ENCODE measurements around the gene SNAPC2.
"Not testable (repeated sequence)": the region's sequence is repeated elsewhere in the genome, so short reads cannot be mapped to it uniquely, and the experiment has no call there.

Gene SNAPC2

DNA sequence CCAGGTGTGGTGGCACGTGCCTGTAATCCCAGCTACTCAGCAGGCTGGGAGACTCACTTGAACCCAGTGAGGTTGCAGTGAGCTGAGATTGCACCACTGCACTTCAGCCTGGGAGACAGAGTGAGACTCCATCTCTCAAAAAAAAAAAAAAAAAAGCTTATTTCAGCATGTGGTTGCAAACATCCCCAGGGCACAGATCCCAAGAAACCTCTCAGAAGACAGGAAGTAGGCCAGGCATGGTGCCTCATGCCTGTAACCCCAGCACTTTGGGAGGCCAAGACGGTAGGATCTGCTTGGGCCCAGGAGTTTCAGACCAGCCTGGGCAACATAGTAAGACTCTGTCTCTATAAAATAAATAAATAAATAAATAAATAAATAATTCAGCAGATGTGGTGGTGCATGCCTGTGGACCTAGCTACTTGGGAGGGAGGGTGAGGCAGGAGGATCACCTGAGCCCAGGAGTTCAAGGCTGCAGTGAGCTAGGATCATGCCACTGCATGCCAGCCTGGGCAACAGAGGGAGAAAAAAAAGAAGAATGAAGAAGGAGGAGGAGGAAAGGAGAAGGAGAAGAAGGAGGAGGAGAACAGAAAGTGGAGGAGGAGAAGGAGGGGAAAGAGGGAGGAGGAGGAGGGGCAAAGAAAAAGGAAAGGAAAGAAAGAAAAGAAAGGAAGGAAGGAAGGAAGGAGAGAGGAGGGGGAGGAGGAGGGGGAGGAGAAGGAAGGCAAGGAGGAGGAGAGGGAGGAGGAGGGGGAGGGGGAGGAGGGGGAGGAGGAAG lies 36.2 kb upstream of the SNAPC2 start:
- TF ChIP-seq, protein P1, sequence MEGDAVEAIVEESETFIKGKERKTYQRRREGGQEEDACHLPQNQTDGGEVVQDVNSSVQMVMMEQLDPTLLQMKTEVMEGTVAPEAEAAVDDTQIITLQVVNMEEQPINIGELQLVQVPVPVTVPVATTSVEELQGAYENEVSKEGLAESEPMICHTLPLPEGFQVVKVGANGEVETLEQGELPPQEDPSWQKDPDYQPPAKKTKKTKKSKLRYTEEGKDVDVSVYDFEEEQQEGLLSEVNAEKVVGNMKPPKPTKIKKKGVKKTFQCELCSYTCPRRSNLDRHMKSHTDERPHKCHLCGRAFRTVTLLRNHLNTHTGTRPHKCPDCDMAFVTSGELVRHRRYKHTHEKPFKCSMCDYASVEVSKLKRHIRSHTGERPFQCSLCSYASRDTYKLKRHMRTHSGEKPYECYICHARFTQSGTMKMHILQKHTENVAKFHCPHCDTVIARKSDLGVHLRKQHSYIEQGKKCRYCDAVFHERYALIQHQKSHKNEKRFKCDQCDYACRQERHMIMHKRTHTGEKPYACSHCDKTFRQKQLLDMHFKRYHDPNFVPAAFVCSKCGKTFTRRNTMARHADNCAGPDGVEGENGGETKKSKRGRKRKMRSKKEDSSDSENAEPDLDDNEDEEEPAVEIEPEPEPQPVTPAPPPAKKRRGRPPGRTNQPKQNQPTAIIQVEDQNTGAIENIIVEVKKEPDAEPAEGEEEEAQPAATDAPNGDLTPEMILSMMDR (conservative IDR thresholded peaks at IDR 0.05) = no peak
- no peak overlapping the region for H3K27ac ChIP-seq

DNA sequence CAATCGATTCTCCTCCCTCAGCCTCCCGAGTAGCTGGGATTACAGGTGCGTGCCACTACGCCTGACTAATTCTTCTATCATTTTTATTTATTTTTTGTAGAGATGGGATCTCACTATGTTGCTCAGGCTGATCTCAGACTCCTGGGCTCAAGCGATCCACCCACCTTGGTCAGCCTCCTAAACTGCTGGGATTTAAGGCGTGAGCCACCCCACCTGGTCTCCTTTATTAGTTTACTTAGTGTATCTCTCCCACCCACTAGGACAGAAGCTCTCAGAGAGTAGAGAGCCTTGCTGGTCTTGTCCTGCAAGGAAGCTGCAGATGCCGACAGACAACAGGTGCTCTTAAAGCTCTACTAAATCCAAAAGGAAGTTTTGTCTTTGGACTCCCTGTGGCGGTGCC lies 34.3 kb upstream of the SNAPC2 start:
- TF ChIP-seq, protein P1 (conservative IDR thresholded peaks at IDR 0.05) = no peak
- no peak overlapping the region for H3K27ac ChIP-seq

DNA sequence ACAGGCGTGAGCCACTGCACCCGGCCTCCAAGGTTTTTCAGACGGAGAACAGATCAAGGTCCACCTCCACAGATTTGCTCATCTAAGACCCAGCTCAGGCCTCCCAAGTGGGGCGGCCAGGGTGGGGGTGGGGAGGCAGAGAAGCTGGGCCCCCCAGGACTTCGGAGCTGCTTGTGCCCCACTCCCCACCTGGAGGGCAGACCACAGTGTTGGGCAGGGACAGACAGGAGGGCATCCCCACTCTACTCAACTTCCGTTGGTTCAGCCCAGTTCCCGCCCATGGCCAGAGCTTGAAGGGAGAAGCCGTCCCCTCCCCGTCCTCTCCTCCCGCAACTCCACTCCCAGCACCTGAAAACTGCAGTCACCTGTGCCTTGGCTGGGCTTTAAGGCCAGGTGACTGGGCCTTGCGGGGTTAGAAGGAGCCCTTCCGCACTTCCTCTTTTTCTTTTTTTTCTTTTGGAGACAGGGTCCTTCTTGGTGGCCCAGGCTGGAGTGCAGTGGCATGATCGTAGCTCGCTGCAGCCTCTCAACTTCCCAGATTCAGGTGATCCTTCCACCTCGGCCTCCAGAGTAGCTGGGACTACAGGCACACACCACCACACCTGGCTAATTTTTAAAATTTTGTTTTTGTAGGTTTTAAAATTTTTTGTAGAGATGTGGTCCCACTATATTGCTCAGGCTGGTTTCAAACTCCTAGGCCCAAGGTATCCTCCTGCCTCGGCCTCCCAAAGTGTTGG lies 32.6 kb upstream of the SNAPC2 start:
- H3K27ac ChIP-seq = no peak overlapping the region
- TF ChIP-seq, protein P1 (conservative IDR thresholded peaks at IDR 0.05) = no peak

DNA sequence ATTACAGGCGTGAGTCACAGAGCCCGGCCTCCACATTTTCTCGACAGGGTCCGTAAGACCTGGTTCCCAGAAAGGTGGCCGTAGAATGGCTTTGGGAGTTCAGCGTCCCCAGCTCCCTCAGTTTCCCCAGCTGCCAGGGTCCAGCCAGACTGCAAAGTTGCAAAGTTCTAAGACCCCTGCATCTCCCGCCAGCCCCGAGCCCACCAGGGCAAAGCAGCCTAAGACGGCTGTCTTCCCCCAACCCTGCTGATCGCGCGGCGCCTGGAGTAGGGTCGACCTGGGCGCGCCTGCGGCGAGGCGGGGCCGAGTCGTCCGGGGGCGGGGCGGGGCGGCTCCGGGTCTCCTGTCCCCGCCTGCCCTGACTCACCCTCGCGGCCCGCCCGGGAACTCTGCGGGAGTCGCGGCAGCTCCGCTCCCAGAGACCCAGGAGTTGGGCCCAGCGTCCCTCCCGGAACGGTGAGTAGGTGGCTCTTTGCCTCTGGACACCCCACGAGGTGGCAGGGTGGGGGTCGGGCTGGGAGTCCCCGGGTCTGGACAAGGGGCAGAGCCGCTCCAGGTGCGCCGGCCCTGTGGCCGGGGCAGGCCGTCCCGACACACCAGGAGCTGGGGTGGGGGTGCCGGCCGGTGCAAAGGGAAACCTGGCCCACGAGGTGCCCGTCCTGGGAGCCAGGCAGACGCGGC lies 31.9 kb upstream of the SNAPC2 start, which contains the start of gene LRRC8E:
TSS of gene LRRC8E (plus strand) at position 366 of the 681 bp plus-strand sequence. CDS start 7,094 bp downstream, outside the sequence.
- H3K27ac ChIP-seq = peak within 1 kb of the TSS; percentile 21; the same call in 1 of the 2 replicates
- TF ChIP-seq, protein P1 (conservative IDR thresholded peaks at IDR 0.05) = no peak

DNA sequence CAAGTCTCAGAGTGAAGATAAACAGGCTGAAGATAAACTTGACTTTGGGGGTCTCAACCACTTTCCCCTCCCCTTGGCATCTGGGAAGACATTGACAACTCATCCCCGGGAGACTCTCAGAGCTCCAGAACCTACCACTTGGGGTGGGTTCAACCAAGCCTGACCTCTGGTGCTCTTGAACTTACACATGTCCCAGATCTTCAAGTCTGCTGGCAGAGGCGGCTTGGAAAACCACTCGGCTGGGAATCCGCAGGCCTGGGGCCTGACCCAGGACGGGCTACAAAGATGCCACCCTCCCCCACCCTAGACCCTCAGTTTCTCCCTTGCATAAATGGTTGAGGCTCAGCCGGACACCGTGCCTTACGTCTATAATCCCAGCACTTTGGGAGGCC lies 31.3 kb upstream of the SNAPC2 start:
- H3K27ac ChIP-seq = peak overlapping the region; percentile 21; the same call in 1 of the 2 replicates
- TF ChIP-seq, protein P1 (conservative IDR thresholded peaks at IDR 0.05) = no peak

DNA sequence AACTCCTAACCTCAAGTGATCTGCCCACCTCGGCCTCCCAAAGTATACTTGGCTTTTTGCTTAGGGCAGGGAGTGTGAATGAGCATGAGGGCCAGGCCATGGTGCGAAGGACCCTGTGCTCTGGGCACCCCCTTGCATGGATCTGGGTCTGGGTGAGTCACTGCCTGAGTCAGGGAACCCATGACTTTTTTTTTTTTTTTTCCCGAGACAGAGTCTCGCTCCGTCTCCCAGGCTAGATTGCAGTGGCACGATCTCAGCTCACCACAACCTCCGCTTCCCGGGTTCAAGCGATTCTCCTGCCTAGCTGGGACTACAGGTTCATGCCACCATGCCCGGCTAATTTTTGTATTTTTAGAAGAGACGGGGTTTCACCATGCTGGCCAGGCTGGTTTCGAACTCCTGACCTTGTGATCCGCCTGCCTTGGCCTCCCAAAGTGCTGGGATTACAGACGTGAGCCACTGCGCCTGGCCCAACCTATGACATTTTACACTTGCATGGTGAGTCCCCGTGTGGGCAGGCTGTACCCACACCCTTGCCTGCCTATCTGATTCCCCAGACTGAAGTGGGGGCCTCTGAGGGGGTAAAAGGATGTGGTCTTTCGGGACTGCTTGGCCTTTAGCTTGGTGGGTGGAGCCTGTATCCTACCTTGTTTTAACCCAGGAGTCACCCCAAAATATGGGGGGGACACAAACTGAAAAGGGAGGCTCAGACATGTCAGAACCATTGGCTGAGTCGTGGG lies 26.6 kb upstream of the SNAPC2 start:
- H3K27ac ChIP-seq = not testable (repeated sequence)

DNA sequence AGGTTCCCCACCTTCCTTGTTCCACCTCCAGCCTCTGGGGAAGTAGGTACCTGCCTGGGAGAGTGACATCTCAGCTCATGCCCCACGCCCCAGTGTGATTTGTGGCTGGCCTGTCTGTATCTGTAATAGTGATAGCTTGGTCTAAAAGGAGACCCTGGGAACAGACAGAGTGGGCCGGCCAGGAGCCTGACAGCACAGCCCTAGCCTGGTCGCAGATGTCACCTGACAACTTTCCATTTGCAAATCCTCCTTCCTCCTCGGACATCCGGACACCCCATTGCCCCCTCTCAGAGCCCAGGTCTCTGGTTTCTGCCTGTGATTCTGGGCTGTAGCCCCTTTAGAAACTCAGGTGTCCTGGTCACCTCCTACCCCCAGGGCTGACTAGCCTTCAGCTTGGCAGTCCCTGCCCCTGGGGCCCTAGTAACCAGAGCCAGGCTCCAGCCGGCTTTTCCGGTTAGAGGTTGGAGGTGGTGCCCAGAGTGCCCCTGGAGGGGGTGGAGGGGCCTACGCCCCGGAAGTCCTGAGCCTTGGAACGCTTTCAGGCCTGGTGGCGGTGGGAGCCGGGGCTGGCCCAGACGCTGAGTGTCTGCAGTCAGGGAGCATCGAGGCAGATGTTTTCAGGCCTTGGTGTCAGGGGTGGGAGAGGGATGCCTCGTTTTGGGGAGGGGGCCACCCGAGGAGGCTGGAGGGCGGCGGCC lies 25.4 kb upstream of the SNAPC2 start:
- TF ChIP-seq, protein P1 (conservative IDR thresholded peaks at IDR 0.05) = no peak
- H3K27ac ChIP-seq = no peak overlapping the region

All from VCaP (cell line).